ENCODE measurements around the gene AHNAK2. TPM values are rescaled to one million over a fixed set of nuclear protein-coding genes. Genes with fewer than 3 reads are reported as not detected.
"Not testable (repeated sequence)": the region's sequence is repeated elsewhere in the genome, so short reads cannot be mapped to it uniquely, and the experiment has no call there.

Gene AHNAK2
- polyA plus RNA-seq, 1 donor: 2.2 TPM

DNA sequence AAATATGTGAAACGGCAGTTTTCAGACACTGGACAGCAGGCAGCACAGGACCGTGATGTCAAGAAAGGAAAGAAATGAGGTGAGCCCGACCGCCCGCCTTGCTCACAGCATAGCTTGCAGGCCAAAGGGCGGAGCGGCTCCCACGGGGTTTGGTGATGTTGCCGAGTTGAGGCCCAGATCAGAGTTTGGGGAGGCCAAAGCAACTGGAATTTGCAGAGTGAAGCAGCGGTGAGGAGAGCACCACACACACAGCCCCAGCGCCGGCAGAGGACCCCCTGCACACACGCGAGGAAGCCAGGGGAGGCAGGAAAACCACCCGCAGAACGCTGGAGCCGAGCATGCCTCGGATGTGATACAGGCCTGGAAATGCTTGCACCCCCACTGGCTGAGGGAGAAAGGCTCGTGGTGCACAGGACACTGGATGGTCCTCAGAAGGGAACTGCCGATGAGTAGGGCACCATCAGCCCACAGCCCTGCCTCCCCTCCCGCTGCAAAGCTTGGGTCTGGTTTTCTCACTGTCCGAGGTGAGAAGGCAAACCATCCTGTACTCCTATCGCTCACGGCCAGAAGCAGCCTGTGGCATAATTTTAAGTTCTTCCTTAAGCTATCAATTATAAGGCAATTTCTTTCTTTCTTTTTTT, 79.2 kb downstream of the AHNAK2 start:
- DNase-seq: no peak

DNA sequence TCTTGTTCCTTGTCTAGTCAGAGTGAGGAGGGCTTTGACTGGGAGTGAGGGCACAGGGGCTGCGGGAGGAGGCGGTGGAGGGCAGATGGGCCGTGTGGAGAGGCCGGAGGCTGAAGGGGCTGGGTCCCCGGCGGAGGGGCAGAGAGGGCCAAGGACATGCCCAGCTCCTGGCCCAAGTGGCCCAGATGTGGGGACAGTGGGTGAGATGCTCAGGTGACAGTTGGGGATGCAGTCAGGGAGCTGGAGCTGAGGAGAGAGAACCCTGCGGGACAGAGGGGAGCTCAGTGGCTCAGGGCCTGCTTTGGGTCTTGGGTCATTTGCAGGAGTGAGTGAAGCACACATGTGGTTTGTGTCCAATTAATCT, 80.0 kb downstream of the AHNAK2 start:
- DNase-seq: no peak

DNA sequence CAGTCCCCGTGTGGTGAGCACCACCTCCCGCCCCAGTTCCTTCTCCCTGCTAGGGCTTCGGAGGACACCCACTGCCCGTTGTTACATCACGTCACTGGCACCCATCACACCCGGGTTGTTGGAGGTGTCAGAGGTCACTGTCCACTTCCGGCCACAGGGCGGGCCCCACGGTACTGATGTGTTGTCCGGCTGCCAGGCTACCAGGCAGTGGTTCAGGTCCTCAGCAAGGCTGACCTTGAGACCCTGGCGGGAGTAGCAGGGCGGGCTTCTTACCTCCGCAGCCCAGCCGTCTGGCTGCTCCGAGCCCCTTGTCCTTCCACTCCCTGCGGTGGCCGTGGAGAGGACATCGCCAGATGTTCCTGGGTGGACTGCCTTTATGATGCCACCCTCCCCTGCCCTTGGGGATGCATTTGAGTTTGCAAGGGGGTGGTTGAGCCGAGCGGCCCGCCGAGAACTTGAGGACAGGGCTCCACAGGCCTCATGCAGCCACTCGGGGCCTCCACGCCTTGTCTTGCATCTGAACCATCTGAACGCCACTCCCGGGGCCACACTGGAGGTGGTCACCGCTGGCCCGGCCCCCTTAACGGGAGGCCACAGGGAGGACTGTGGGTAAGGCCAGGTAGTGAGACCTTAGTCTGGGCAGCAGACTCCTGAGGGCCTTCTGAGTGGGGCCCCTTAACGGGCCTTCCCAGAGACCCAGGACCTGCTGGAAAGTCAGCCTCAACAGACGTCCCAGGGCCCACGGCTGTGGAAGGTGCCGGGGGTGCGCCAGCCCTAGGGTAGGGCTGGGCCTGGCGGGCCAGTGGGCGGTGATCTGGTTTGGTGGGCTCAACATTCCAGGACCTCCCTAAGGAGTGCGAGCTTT, 80.6 kb downstream of the AHNAK2 start:
- no peak for DNase-seq

DNA sequence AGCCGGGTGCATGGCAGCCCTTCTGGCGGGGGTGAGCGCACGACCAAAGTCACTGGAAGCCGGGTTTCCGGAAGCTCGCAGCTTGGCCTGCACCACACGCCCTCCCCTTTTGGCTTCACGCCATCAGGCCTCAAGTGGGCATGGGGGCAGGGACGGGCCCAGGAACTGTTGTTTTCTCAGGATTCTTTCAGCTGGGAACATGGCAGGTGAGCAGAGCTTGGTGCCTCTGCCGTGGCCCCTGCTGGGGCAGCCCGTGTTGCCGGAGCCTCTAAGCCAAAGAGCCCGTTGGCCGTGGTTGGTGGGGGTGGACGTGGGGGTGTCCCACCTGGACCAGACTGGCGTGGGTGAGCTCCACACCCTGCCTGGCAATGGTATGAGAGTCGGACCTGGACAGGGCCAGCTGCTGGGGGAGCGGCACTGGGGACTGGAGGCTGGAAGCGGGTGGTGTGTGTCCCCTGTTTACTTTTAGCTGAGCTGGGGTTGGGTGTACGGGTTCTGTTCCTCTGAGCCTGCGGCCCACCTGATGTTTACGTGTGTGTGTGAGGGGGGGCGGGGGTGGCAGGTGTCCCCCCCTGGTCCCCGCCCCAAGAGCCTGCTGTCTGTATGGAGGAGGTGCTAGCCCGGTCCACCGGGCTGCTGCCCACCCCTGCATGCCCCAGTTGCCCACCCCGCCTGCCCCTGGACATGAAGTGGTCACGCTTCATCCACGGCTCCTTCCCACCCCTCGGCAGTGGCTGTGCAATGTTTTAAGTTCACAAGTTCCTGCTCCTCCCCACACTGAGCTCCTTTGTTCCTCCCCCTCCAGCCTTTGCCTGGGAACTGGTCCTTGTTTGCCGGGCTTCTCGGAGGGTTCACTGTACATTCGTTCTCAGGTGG, 82.2 kb downstream of the AHNAK2 start:
- peak; percentile 33 for DNase-seq

DNA sequence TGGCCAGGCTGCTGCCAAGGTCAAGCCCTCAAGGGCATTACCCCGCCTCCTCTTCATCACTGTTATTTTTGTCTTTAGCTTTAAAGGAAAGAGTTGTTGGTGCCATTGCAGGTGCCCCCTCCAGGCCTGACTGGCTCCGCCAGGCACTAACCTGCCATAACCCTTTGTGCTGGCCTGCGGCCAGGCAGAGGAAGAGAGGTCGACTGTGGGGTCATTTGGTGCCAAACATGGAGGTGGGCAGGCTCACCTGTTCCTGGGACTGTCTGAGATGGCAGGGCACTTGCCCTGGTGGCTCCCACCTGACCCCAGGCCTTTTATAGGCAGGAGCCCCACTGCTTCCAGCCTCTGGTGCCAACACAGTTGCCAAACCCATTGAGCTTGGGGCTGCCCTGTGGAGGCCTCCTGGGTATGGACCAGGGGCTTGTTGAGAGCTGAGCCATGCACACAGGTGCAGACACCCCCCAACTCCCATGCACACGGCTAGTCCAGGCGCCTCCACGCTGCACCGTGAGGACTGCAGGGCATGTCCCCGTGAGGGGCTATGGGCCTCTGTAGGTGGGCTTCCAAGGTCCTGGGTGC, 82.9 kb downstream of the AHNAK2 start:
- DNase-seq: no peak

DNA sequence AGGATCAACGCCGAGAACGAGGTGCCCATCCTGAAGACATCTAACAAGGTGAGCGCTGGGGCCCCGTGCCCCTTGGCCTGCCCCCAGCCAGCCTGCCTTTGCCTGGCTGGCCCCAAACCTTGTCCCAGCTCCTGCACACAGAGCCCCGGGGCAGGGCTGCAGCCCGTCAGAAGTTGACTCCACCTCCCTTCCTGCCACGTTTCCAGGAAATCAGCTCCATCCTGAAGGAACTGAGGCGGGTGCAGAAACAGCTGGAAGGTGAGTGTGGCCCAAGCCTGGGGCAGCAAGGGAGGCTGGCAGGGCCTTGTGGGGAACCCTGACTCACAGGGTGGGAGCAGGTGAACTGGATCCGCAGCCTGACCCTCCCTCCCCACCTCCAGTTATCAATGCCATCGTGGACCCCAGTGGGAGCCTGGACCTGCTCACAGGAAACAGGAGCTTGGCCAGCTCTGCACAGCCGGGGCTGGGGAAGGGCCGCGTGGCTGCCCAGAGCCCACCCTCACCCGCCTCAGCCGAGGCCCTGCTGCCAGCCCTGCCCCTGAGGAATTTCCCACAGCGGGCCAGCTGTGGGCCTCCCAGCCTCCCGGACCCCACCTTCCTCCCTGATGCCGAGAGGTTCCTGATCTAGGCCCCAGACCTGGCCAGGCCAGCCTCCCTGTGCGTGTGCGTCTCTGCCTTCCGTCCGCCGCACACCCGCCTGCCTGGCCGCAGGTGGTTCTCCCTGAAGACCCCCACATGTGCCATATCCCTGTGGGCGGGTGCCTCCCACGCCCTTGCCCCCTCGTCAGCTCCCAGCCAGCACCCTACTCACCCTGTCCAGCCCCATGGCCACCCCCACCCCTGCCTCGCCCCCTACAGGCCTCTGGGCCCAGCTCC, 83.6 kb downstream of the AHNAK2 start:
- DNase-seq: no peak

DNA sequence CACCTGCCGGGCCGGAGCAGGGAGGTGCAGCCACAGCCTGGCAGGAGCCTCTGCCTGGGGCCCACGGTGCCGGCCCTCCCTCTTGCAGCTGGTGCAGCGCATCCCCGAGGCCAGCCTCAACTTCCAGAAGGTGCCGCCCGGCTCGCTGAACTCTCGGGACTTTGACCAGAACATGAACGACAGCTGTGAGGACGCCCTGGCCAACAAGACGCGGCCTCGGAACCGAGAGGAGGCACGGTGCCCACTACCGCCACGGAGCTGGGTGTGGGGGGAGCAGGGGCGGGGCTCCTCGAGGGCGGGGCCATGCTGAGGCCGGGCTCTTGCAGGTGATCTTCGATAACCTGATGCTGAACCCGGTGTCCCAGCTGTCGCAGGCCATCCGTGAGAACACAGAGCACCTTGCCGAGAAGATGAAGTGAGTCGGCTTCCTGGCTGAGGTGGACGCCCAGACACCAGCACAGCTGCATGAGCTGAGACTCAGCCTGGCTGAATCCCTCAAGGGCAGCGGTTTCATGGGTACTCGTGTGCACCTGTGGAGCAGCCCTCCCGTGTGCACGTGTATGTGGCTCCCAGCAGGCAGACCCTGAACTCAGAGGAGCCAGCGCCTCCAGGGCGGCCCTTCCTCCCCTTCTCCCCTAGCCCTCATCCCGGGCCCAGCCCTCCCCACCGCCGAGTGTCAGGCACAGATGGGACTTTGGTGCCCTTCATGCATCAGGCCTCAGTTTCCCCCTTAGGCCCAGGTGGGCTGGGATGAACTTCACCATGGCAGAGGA, 84.6 kb downstream of the AHNAK2 start:
- no peak for DNase-seq

DNA sequence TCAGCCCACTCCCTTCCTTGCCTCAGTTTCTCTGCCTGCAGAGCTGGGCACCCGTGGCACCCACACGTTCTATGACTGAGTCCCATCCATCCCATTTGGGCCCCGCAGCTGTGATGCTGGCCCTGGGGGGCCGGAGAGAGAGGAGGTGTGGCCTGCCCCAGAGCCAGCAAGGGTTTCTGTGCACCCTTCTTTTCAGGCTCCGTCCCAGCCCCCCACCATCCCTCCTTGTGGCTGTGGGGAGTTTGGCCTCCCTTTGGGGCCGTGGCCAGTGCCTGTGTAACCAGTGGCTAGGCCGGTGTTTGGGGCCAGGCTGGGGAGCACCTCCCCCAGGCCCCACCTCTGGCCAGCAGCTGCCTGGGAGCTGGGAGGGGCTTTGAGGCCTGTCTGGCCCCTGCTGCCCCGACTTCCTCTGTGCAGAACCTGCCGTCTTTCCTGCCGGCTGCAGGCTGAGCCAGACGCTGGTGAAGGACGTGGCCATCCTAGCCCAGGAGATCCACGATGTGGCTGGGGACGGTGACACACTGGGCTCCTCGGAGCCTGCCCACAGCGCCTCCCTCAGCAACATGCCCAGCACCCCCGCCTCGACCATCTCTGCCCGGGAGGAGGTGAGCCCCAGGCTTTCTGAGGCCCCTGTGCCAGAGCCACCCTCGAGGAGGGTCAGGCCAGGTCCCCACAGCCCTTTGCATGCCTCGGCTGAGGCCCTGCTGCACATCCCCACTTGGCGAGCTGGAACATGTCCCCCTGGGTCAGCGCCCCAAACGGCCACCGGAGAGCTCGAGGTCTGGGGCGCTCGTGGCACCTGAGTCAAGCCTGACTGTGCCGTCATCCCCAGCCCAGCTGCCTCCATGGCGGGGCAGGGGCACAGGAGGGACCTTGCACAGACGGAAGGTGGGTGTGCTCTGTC, 85.4 kb downstream of the AHNAK2 start:
- no peak for DNase-seq

DNA sequence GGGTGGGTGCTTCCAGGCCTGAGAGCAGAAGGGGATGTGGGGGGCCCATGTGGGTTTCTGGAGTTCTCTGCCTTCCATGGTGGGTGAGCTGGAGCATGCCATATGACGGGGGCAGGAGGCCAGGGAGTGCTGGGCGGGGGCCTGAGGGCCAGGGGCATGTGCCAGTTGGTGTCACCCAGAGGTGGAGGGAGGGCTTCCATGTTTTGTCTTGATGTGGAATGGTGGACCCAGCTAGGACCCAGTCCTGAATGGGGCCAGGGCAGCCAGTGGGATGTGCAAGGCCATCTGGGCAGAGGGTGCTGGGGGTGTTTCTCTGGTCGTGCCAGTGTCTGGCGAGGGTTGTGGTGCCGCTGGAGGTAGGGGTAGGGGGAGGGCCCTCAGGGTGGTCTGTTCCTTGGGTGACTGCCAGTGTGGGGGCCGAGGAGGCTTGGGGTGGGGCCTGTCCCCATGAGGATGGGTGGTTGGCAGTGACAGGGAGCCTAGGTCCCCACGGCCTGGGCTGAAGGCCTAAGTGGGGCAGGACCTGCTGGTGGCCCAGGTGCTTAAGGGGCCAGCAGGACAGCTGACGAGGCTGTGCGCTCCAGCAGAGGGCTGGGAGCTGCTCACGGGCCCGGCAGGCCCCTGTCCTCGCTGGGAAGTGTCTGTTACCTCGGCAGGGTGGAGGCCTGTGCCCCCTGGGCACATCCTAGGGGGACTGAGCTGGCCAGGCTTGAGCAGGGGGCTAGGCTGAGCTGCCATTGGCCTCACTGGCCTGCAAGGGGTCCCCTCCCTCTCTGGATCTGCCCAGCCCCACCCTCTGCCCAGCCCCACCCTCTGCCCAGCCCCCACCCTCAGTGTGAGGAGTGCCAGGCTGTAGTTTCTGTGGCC, 86.3 kb downstream of the AHNAK2 start:
- DNase-seq: no peak

DNA sequence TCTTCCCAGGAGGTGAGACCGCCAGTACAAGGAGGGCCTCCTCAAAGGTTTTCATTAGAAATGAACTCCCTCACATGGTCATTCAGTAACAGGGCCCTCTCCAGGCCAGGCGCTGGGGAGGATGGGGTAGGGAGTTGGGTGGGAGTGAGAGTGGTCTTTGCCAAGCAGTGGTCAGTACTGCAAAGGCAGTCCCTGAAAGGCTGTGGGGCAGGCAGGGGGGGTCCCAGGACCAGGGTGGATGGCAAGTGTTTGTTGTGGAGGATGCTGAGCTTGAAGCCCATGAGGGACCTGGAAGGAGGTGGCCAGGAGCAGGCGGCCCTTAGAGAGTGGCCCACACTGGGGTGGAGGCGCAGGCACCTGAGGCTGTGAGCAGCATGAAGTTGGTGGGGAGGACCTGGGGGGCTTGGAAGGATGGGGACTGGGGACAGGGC, 87.0 kb downstream of the AHNAK2 start:
- no peak for DNase-seq

DNA sequence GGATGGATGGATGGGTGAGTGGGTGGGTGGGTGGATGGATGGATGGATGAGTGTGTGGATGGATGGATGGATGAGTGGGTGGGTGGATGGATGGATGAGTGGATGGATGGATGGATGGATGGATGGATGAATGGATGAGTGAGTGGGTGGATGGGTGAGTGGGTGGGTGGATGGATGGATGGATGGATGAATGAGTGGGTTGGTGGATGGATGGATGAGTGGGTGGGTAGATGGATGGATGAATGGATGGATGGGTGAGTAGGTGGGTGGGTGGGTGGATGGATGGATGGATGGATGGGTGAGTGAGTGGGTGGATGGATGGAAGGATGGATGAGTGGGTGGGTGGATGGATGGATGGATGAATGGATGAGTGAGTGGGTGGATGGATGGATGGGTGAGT, 87.9 kb downstream of the AHNAK2 start:
- not testable (repeated sequence) for DNase-seq

DNA sequence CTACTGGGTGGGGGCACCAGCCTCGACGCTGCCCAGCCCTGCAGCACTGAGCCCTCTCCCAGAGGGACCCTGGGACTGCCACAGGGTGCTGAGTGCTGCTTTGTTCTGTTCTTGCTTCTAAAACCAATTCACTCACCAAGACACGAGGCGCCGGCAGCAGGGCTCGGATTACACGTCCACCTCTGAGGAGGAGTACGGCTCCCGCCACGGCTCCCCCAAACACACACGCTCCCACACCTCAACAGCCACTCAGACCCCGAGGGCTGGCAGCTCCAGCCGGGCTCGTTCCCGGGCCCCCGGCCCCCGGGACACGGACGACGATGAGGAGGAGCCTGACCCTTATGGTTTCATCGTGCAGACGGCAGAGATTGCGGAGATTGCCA, 88.8 kb downstream of the AHNAK2 start:
- no peak for DNase-seq

DNA sequence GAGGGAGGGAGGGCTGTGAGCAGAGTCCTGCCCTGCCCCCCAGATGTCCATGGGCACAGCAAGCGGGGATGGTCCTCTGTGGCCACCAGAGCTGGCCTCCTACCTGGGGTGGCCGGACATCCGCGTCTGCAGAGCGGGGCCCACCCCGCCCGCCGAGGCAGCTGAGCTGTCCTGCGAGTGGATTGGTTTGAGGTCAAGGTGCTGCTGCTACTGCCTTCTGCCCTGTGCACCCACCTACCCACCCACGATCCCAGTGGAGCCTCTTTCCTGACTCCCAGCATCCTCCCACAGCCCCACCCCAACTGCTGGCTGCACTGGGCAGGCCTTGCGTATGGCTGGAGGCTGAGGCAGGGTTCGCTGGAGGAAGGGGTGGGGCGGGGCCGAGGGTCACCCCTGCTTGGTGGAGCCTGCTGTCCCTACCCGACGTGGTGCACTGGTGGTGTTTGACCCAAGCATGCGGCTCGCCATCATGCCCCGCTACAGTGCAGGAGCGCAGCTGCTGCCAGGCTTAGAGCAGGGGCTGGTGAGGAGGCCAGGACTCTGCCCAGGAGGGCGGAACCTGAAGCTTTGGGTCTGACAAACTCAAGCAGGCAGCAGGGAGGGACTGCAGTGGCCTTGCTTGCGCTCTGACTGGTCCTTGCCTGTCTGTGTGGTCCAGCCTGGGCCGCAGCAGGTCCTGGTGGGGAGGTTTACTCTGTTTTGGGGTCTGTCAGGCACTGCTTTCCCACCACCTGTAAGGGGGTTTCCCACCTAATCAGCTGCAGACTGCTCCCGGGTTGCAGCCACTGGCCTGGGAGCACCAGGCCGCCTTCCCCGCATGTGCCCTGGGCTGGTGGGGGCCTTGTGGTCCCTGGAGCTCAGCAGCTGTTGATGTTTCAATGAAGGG, 89.4 kb downstream of the AHNAK2 start:
- no peak for DNase-seq

DNA sequence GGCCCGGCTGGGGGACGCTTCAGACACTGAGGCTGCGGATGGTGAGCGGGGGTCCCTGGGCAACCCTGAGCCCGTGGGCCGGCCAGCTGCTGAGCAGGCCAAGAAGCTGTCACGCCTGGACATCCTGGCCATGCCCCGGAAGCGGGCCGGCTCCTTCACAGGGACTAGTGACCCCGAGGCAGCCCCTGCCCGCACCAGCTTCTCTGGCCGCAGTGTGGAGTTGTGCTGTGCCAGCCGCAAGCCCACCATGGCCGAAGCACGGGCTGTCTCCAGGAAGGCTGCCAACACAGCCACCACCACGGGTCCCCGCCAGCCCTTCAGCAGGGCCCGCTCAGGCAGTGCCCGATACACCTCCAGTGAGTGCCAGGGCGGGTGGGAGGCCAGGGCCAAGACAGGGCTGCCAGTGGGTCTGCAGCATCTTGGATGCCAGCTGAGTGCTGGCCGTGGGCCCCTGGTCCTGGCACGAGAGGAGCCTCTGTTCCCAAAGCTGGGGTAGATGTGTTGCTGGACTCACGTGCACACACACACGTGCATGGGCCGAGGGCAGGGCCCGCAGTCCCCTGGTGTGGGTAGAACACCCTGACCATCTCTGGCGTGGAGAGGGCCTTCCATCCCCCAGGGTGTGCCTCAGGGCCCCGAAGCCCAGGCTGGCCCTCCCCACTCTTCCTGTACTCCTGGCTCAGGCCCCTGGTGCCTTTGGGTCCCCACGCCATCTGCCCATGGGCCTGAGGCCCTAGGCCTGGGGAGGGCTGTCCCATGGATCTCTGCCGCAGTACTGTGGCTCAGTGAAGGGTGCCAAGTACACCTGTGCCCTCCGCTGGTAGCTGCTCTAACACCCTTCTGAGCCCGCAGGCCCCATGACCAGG, 90.3 kb downstream of the AHNAK2 start:
- no peak for DNase-seq

Measured in left kidney (tissue), 2 donors.